ENCODE measurements around the gene TOX3.

DNA sequence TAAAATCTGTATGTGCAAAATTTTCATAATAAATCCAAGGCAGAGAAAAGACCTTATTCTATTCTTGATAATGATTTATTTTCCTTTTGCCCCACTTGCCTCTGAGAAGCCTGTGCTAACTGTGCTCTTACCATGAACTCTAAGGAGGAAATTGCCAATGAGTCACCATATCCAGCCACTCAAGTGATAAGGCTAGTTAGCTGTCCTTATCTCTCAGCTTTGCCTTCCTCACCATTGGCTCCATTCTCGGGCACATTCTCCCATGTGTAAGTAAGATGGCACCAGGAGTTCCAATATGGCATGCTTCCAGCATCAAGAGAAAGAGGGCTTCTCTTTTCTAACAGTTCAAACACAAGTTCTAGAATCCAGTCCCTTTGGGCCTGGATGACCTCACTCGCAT, 142.4 kb downstream of the TOX3 start:
- TF ChIP-seq ELF4 (CRISPR knock-in tag; IDR thresholded peaks at IDR 0.05; ENCODE audit: low read depth) = no peak
- TF ChIP-seq CTCF (IDR thresholded peaks at IDR 0.05) = no peak
- no peak for TF ChIP-seq NR3C1 (CRISPR knock-in tag; conservative IDR thresholded peaks at IDR 0.05; ENCODE audit: low read depth)
- no peak for TF ChIP-seq NR2C2 (CRISPR knock-in tag; IDR thresholded peaks at IDR 0.05)
- TF ChIP-seq USF2 (CRISPR knock-in tag; IDR thresholded peaks at IDR 0.05) = no peak
- TF ChIP-seq NR1H2 (CRISPR knock-in tag; IDR thresholded peaks at IDR 0.05) = no peak
- no peak for TF ChIP-seq TEAD4 (CRISPR knock-in tag; IDR thresholded peaks at IDR 0.05)
- no peak for TF ChIP-seq E2F1 (CRISPR knock-in tag; IDR thresholded peaks at IDR 0.05)
- TF ChIP-seq TCF7 (CRISPR knock-in tag; IDR thresholded peaks at IDR 0.05; ENCODE audit: low read depth) = no peak
- no peak for TF ChIP-seq CREM (CRISPR knock-in tag; IDR thresholded peaks at IDR 0.05)
- TF ChIP-seq CDX4 (CRISPR knock-in tag; IDR thresholded peaks at IDR 0.05; ENCODE audit: borderline replicate concordance) = no peak
- TF ChIP-seq FOXK1 (CRISPR knock-in tag; IDR thresholded peaks at IDR 0.05) = no peak

Measured in WTC11 (cell line).